Fibroblast of villous mesenchyme (primary cell): Measurements from ENCODE around the gene POU6F1. TPM values are rescaled to one million over a fixed set of nuclear protein-coding genes. Genes with fewer than 3 reads are reported as not detected.

ENCODE experiments used
- DNase-seq: peaks from one replicate; pipeline ENCODE4 v3.0.0-alpha.2; 2010; ENCODE audit warnings: low read depth
- H3K4me3 ChIP-seq: 2 replicates; pipeline ENCODE4 v1.5.1; 2011; ENCODE audit warnings: low read depth, mild to moderate bottlenecking, low read length
- CTCF ChIP-seq: IDR thresholded peaks from 2 replicates; pipeline ENCODE4 v1.5.1; 2012; ENCODE audit warnings: low read depth, mild to moderate bottlenecking, low read length; ENCODE audit not compliant: insufficient read depth
- small RNA-seq: library from RNA; depleted of rRNA; stranded (forward); fragments of <200 nt; gene quantifications from one replicate; pipeline ENCODE3, GENCODE V24; 2012
- total RNA-seq: library from RNA; depleted of rRNA; stranded (reverse); fragments of >200 nt; gene quantifications from 2 replicates; pipeline ENCODE4 v1.2.3, GENCODE V29; 2012

Gene POU6F1
- total RNA-seq, 1 donor, result 3.5 TPM

DNA sequence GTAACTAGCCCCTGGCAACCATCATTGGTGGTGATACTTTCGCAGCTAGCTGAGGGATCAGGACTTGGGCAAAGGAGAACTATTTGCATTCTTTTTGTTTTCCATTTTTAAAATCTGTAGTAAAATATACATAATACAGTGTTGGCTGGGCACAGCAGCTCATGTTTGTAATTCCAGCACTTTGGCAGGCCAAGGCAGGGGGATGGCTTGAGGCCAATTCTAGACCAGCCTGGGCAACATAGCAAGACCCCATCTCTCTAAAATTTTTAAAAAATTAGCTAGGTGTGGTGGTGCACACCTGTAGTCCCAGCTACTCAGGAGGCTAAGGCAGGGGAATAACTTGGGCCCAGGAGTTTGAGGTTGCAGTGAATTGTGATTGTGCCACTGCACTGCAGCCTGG, 64.9 kb downstream of the POU6F1 start:
- DNase-seq, result no peak
- TF ChIP-seq CTCF, result no peak
- no peak overlapping the region for H3K4me3 ChIP-seq

DNA sequence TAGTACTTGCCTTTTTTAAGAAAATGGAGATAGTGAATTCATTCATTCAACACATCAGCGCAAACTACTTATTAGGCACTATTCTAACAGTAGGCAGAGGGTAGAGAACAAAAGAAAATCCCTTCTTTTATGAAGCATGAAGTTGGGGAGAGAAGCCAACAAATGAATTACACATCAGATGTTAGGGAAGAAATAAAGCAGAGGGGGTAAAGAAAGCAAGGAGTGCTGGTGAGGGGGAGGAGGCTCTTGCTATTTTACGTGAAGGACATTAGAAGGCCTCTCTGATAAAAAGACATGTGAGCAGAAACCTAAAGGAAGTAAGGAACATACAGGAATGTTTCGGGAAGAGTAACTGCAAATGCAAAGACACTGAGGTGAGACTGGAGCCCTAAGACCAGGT, 67.1 kb downstream of the POU6F1 start:
- no peak for DNase-seq
- no peak for TF ChIP-seq CTCF
- no peak overlapping the region for H3K4me3 ChIP-seq

- DNase-seq, result no peak
- no peak for TF ChIP-seq CTCF
- no peak overlapping the region for H3K4me3 ChIP-seq
Measured at GRCh38 chr12:51147309-51147708, 70.6 kb downstream of the POU6F1 start.

- TF ChIP-seq CTCF, result no peak
- no peak for DNase-seq
Measured at GRCh38 chr12:51139292-51139844, 78.5 kb downstream of the POU6F1 start.

More at GRCh38 chr12:51139292-51139844, 78.5 kb downstream of the POU6F1 start:
- no peak overlapping the region for H3K4me3 ChIP-seq

Small RNA genes lying within 50 kb of the gene (small RNA-seq; reads per million reads assigned to genes)
- gene RF00019 (not detected), gene RNU6-199P (not detected)

Other genes starting within 250 kb of the POU6F1 start
- gene SLC11A2, start 191.7 kb downstream of the POU6F1 start, total RNA-seq, result 39.0 and 56.6 TPM in 2 replicates
- 23.7 and 25.8 TPM in 2 replicates for gene LETMD1, start 169.7 kb downstream of the POU6F1 start, total RNA-seq
- gene CSRNP2, start 134.5 kb downstream of the POU6F1 start, total RNA-seq, result 23.2 and 25.9 TPM in 2 replicates
- gene TFCP2, start 44.9 kb downstream of the POU6F1 start, total RNA-seq, result 6.4 and 7.8 TPM in 2 replicates
- gene DAZAP2, start 20.8 kb upstream of the POU6F1 start, total RNA-seq, result 106 and 139 TPM in 2 replicates
- 5.2 and 8.4 TPM in 2 replicates for gene SMAGP, start 52.4 kb upstream of the POU6F1 start, total RNA-seq
- gene BIN2, start 106.1 kb upstream of the POU6F1 start, total RNA-seq, result not detected in 2 replicates
- gene CELA1, start 128.6 kb upstream of the POU6F1 start, total RNA-seq, result not detected in 2 replicates
- 32.2 and 66.9 TPM in 2 replicates for gene GALNT6, start 173.3 kb upstream of the POU6F1 start, total RNA-seq
- 6.9 and 9.0 TPM in 2 replicates for gene SLC4A8, start 206.8 kb upstream of the POU6F1 start, total RNA-seq